ENCODE data around the gene KIF6.
A peak's percentile ranks its signal among the peaks of the same experiment; 100 is the strongest.

KIF6 gene

GRCh38 chr6:39439342-39440038 is 285.7 kb downstream of the KIF6 start:
- DNase-seq: no peak

- no peak for DNase-seq
Observed at GRCh38 chr6:39433630-39434029, 291.6 kb downstream of the KIF6 start.

- DNase-seq: no peak
Observed at GRCh38 chr6:39432330-39433025, 292.7 kb downstream of the KIF6 start.

GRCh38 chr6:39430871-39431523 is 294.2 kb downstream of the KIF6 start:
- DNase-seq: no peak

- DNase-seq: no peak
Observed at GRCh38 chr6:39430446-39430845, 294.8 kb downstream of the KIF6 start.

GRCh38 chr6:39428816-39429215 is 296.4 kb downstream of the KIF6 start:
- no peak for DNase-seq

- DNase-seq: no peak
Observed at GRCh38 chr6:39428152-39428551, 297.1 kb downstream of the KIF6 start.

- peak; percentile 13 to 70 for DNase-seq
Observed at GRCh38 chr6:39426073-39426456, 299.1 kb downstream of the KIF6 start.

- DNase-seq: peak in 1 of 2 experiments; percentile 66
Observed at GRCh38 chr6:39425346-39426072, 299.7 kb downstream of the KIF6 start.

- DNase-seq: no peak
Observed at GRCh38 chr6:39424831-39425230, 300.4 kb downstream of the KIF6 start.

- DNase-seq: no peak
Observed at GRCh38 chr6:39422238-39422637, 303.0 kb downstream of the KIF6 start.

GRCh38 chr6:39421383-39422225 is 303.6 kb downstream of the KIF6 start:
- DNase-seq: no peak

- no peak for DNase-seq
Observed at GRCh38 chr6:39420300-39421265, 304.6 kb downstream of the KIF6 start.

GRCh38 chr6:39419607-39420006 is 305.6 kb downstream of the KIF6 start:
- DNase-seq: no peak

- DNase-seq: no peak
Observed at GRCh38 chr6:39417440-39417839, 307.8 kb downstream of the KIF6 start.

GRCh38 chr6:39416728-39417127 is 308.5 kb downstream of the KIF6 start:
- peak in 1 of 2 experiments; percentile 67 for DNase-seq

GRCh38 chr6:39416026-39416425 is 309.2 kb downstream of the KIF6 start:
- no peak for DNase-seq

GRCh38 chr6:39415482-39415881 is 309.7 kb downstream of the KIF6 start:
- no peak for DNase-seq

- no peak for DNase-seq
Observed at GRCh38 chr6:39411465-39411864, 313.7 kb downstream of the KIF6 start.

- no peak for DNase-seq
Observed at GRCh38 chr6:39411001-39411400, 314.2 kb downstream of the KIF6 start.

- DNase-seq: no peak
Observed at GRCh38 chr6:39409889-39410288, 315.3 kb downstream of the KIF6 start.

Measured in SW 1271 (cell line).